HG02840 (cell line): ENCODE results near the gene SLC18A3.

ENCODE experiments used
- ATAC-seq: cut with Tn5 transposase; IDR thresholded peaks from one replicate; pipeline ENCODE4 v1.9.1; 2021; ENCODE audit warnings: mild to moderate bottlenecking, moderate library complexity, moderate number of reproducible peaks; ENCODE audit not compliant: unreplicated experiment, low FRiP score

Gene SLC18A3

DNA sequence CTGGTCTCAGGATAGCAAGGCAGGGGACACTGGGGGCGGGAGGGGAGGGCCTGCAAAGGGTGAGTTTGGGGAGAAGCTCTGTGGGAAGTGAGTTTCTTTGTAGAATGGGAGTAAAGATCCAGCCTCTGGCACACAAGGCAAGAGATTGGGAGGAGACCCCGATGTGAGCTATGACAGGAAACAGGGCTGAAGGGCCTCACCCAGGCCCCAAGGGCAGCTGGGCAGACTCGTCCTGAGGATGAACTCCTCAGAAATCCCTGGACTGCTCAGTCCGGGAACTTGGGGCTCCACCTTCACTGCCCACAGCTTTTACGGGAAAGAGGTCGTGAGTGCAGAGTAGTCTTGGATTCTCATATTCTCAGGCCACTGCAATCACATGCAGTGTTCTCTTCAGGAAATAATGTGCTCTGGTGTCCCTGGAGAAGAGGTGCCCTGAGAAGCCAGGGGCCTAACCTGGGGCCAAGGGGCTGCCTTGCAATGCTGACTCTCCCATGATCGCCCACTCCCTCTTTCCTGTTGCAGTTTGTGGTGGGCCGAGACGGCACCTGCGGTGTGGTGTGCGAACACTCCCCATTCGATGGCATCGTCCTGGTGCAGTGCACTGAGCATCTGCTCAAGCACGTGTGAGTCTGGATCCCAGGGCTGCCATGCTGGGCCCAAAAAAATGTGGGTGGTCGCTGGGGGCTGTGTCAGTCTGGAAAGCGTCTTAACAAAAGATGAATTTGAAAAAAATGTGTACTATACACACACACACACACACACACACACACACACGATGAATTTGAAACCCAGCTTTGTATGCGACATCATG, 38.1 kb downstream of the SLC18A3 start:
- no peak for ATAC-seq

DNA sequence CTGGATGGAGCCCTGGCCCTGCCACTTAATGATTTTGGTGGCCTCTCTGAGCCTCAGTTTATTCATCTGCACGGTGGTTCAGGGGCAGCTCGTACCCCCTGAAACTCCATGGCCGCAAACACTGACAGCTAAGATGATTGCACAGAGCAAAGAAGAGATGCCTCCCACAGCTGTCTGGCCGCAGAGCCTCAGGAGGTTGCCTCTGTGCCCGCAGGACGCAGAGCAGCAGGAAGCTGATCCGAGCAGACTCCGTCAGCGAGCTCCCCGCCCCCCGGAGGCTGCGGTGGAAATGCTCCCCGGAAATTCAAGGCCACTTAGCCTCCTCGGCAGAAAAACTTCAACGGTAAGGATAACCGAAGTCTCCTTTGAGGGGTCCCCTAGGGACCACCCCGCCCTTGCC, 39.2 kb downstream of the SLC18A3 start:
- no peak for ATAC-seq

DNA sequence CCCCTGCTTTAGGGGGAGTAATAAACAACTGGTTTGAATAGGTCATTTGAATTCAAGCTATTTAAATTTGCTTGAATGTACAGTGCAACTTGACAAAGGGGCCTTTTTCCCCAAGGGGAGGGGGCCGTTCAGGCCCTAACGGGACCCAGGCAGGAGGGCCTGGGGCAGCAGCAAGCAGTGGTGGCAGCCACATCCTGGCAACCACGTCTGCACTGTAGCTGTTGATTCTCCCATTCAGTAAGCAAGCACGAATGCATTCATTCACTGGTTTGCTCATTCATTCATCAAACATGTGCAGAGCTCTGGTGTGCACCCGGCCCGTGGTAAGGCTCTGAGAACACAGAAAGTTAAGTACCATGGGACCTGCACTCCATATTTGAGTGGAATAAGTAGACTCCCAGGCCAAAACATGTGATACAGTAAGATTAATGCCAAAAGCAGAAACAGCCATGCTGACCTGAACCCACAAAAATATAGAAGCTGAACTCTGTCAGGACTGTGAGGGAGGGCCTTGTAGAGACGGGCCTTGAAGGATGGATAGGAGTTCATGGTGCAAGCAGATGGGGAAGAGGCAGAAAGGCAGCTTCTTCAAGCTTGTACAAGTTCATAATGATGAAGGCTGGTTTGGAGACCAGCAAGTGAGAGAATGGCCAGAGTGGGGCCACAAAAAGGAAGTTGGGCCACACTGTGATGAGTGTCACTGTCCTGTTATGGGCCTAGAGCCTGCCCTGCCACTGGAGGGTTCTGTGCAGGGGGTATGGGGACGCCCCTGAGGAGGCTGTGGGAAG, 40.0 kb downstream of the SLC18A3 start:
- no peak for ATAC-seq

DNA sequence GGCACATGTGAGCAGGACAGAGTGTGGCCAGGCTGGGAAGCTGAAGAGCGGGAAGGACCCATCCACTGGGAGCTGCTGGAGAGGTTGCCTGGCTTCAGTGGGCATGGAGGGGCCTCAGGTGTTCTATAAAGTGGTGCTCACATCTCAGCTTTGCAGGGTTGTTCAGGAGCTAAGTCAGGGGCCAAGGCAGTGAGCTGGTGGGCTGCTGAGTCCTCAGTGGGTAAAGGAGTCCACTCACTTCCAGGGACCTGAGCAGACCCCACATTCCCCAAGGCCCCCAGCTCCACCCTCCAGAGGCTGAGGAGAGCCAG, 40.6 kb downstream of the SLC18A3 start:
- ATAC-seq, result no peak

DNA sequence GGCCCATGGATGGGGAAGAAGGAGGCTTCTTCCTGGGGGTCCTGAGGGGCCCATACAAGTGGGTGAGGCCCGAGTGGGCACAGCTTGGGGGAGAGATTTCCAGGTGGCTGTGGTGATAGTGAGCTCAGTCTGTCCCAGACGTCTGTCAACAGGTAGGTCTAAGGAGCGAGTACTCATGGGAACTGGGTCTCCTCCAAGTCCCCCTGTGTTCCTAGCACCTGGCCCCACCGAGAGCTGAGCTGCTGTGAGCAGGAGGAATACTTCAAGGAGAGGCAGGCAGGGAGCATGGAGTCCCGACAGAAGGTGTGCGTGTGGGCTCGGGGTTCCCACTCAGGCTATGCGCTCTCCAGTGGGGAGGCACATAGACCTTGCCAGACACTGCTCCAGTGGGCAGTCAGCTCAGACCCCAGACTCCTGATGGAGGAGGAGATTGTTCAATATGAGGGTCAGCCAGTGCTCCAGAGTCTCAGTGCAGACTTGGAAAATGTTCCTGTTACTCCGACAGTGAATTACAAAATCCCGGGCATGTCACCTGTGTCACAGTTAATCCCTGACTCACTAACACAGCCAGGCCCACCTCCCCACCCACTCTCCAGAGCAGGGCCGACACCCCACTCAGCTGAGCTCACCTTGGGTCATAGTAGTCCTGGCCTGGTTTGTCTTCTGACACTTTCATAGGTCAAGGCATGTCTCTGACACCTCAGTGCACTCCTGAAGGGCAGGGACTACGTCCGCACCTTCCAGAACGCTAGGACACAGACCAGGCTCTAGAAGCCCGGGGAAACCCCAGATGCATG, 41.1 kb downstream of the SLC18A3 start:
- ATAC-seq, result no peak

DNA sequence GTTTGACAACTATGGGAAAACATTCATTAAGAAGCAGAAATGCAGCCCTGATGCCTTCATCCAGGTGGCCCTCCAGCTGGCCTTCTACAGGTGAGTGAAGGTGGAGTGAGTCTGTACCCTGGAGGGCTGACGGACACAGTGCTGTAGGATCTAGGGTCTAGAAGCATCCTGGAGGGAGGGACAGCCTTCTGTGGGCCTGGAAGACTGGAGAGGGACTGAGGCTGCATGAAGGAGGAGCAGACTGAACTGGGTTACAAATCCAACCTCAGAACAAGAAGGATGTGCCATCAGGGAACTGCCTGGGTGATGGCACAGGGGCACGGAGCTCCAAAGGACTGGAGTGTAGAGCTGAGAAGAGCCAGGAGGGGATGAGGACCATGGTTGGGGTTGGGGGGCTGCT, 41.8 kb downstream of the SLC18A3 start:
- ATAC-seq, result no peak

DNA sequence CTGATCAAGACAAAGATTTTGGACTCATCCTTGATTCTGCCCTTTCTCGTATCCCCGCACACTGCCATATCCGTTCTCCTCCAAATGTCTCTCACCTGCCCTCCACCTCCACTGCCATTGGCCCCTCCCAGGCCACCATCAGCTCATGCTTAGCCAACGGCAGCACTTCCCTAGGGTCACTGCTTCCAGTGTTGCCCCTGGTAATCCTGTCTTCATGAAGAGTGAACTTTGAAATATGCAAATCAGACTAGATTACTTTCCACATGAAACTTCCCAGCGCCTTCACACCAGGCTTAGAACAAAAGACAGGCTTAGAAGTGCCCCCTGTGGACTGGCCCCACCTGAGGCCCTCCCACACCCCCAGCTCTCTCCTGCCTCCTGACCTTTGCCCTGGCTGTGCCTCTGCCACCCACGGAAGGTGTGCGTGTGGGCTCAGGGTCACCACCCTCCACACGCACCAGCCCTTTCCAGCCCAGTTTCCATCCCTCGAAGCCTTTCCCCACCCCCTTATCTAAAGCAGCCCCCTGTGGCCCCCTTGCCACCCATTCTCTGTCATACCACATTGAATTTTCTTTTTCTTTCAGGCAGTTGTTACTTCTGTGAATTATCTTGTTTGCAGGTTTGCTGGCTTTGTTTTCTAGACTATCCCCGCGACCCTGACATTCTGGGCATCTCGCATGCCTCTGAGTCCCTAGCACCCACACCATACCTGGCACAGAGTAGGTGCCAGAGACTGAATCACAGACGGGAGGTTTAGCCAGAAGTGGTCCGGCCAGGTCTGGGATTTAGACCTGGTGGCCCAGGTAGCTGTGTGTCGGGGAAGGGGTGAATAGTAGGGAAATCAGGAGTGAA, 42.5 kb downstream of the SLC18A3 start:
- ATAC-seq, result no peak

DNA sequence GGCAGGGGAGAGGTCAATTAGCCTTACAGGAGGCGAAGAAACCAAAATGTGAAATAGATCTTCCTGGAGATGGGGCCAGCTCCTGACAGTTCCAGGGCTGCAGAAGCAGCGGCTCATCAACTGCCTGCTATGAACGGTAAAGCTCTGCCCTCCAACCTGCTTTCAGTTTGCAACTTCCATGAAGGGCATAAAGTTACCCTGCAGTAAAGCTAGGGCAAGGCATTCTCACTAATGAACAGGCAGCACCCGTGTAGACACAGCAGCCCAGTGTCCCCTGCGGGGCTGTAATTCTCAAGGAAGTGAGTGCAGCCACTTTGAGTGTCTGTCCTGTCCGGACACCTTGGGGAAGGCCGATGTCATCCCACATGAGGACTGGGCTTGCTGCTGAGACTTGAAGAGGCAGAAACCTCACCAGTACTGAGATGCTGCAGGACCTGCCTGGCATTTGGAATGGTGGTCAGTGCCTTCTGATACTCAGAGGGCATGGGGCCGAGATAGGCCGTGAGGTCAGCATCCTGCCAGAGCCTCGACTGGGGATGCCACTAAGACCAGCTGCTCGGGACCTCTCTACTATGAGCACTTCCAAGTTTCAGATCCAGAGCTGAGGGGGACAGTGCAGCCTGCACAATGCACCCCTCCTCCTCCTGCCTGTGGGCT, 43.3 kb downstream of the SLC18A3 start:
- no peak for ATAC-seq

DNA sequence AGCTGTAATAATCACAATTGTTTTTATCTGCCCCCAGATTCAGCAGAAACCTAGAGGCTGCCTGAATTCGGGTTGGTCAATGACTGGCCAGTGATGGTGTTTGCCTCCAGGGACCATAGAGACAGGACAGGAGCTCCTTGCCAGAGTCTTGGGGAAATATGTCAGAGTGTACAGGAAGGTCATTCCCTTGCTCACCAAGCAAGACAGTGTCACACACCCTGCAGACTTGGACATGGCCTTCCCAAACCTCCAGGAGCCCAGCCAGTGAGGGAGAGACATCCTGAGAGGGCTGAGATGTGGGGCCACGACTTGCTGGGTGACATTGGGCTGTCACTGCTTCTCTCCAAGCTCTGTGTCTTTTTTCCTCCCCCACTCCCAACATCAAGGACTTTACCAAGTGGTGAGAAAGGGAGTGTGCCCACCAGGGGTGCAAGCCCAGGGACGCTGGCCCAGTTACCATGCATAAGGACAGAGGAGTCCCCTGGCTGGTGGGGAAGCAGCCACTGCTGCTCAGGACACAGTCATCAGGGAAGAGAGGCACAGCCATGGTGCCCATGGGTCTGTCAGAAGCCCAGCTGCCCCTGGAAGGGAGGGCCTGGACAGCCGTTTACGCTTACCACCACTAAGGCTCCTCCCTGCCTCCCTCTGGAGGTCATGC, 44.1 kb downstream of the SLC18A3 start:
- no peak for ATAC-seq

DNA sequence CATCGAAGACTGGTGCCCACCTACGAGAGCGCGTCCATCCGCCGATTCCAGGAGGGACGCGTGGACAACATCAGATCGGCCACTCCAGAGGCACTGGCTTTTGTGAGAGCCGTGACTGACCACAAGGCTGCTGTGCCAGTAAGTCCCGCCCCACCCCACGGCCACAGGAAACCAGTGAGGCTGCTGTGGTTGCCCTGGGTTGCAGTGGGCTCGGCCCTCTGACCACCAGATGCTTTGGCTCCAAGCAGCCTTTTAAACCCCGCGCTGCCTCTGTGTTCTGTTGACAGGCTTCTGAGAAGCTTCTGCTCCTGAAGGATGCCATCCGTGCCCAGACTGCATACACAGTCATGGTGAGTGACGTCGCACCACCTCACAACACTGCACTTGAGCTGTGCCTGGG, 45.0 kb downstream of the SLC18A3 start:
- no peak for ATAC-seq

DNA sequence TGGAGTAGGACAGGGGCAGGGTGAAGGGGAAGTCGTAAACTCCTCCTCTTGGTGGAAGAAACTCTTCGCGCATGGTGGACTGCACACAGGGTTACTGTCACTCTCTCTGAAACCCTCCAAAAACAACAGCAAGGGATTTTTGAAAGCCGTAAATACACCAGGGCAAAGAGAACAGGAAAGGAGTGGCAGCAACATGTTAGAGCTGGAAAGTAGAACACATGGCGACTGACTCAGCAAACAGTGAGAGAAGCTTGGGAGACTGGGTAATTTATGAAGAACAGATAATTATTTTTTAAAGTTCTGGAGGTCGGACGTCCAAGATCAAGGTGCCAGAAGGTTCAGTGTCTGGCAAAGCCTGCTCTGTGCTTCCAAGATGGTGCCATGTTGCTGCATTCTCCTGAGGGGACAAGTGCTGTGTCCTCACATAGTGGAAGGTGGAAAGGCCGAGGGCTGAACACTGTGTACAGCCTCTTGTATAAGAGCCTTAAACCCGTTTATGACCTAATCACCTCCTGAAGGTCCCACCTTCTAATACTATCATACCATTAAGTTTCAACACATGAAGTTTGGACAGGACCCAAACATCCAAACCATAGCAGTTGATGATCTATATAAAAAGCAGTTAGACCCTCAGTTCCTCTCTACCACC, 46.9 kb downstream of the SLC18A3 start:
- ATAC-seq, result no peak

DNA sequence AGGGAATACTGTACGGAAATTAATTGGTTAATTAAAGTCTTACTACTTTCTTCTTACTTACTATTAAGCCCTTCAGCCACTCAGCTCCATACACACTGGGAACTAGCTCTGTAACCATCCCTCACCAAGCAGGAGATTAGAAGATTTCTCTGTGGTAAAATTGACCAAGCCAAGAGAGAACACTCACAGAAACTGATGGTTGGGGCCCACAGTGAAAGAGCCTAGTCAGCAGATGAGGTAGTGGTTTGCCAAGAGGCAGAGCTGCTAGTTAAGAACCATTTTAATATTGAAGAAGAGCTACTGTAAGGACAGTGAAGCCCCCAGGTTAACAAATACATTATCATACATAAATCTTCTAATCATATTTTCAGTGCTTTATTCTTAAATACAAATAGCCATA, 47.5 kb downstream of the SLC18A3 start:
- ATAC-seq, result no peak

DNA sequence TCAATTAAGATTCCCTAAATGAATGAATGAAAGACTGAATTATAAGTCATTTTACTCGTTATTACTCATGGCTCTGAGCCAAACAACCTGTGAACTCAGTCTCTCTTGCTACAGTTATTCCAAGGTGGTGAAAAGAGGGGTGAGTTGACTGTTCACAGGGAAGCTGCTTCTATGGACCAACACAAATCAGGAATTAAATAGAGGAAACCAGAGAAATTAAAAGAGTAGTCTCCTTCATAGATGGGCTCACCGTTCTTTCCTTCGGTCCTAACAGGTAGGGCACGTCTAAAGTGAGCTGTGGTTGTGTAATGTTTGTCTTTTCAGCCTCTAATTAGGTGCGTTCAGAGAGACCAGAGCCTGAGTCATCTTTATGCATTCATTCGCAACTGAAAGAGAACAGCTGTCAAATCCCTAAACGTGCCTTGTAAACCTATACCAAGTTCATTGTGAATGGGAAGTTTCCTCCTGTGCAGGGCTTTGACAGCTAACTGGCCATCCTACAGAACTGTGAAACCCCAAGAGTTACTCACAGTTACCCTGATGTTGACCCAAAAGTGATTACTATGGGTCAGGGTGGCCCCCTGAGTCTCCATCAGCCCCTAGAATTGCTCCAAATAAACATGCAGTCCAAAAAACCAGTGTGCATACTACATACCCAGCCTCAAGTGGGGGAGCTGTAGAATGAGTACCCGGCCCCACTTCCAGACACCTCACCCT, 51.2 kb downstream of the SLC18A3 start:
- no peak for ATAC-seq
